WTC11 (cell line): ENCODE results near the gene CACTIN.

ENCODE experiments used
- CTCF ChIP-seq: fragments of 200-600 bp; IDR thresholded peaks from 2 replicates; pipeline ENCODE4 v1.8.0; 2022; ENCODE audit warnings: antibody characterized with exemption
- EMX1 ChIP-seq: fragments of 250-450 bp; sonication (Bioruptor Pico); IDR thresholded peaks from 2 replicates; pipeline ENCODE4 v1.8.0; 2021; ENCODE audit warnings: mild to moderate bottlenecking
- MAX ChIP-seq: sonication (generic); formaldehyde crosslinking; IDR thresholded peaks from 2 replicates; pipeline ENCODE4 v1.8.0; 2022; ENCODE audit warnings: mild to moderate bottlenecking, missing genetic modification reagents
- MLX ChIP-seq: sonication (generic); formaldehyde crosslinking; IDR thresholded peaks from 2 replicates; pipeline ENCODE4 v1.8.1; 2023; ENCODE audit warnings: mild to moderate bottlenecking, missing genetic modification reagents, moderate library complexity
- NR1H2 ChIP-seq: sonication (generic); formaldehyde crosslinking; IDR thresholded peaks from 2 replicates; pipeline ENCODE4 v1.9.0; 2021; ENCODE audit warnings: mild to moderate bottlenecking, moderate library complexity, missing genetic modification reagents
- TP53 ChIP-seq: sonication (generic); formaldehyde crosslinking; IDR thresholded peaks from 2 replicates; pipeline ENCODE4 v1.8.1; 2023; ENCODE audit warnings: mild to moderate bottlenecking, missing genetic modification reagents
- USF2 ChIP-seq: sonication (generic); formaldehyde crosslinking; IDR thresholded peaks from 2 replicates; pipeline ENCODE4 v1.8.1; 2023; ENCODE audit warnings: mild to moderate bottlenecking, missing genetic modification reagents, moderate library complexity
- ZSCAN18 ChIP-seq: fragments of 250-450 bp; sonication (Bioruptor Pico); IDR thresholded peaks from 2 replicates; pipeline ENCODE4 v2.1.2; 2022; ENCODE audit warnings: mild to moderate bottlenecking, moderate library complexity

- TF ChIP-seq ZSCAN18 (CRISPR knock-in tag) (no peak), EMX1 (CRISPR knock-in tag) (no peak), TP53 (CRISPR knock-in tag) (no peak), CTCF (no peak), NR1H2 (no peak), MLX (CRISPR knock-in tag) (no peak), MAX (no peak), USF2 (CRISPR knock-in tag) (no peak)
Measured at GRCh38 chr19:3642296-3642695, 15.7 kb upstream of the CACTIN start.
